Measurements from ENCODE around the gene ADH7. TPM values are rescaled to one million over a fixed set of nuclear protein-coding genes. Genes with fewer than 3 reads are reported as not detected.

Gene ADH7
- total RNA-seq, 3 donors from 2014 or later (not counting 1 experiment from before 2014, with no cell fraction given) = not detected

DNA sequence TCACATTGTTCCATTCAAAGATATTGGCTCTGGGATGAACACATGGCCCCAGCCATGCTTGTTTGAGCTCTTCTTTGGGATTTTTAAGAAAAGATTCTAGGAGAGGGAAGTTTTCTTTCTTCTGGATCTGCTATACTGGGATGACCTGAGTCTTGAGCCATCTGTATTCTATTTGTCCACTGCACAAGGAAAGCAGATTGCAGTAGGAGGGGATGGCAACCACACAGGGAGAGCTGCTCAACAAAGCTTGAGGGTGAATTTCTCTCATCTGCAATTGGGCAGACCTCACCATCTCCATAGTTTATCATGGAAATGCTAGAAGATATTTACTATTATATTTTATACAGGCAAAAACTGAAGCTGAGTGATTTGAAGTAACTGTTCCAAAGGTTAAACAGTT, 34.3 kb downstream of the ADH7 start:
- H3K36me3 ChIP-seq (ENCODE audit: control insufficient read depth, insufficient read depth, low read length) = no peaks in the 10 kb centered on the region
- intact Hi-C loops (cut with micrococcal nuclease) = no loop called here
- ATAC-seq = no peak

DNA sequence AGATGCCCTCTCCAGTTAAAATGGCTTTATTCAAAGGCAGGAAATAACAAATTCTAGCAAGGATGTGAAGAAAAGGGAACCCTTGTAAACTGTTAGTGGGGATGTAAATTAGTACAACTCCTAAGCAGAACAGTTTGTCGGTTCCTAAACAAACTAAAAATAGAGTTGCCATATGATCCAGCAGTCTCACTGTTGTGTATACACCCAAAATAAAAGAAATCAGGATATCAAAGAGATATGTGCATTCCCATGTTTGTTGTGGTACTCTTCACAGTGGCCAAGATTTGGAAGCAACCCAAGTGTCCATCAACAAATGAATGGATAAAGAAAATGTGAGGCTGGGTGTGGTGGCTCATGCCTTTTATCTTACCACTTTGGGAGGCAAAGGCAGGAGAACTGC, 36.1 kb downstream of the ADH7 start:
- H3K36me3 Mint-ChIP-seq = no peaks in the 10 kb centered on the region
- H3K4me1 Mint-ChIP-seq = no peaks in the 10 kb centered on the region
- H3K27me3 Mint-ChIP-seq (ENCODE audit: low read depth in 2 of 2) = peaks cover 2 to 15% of the 10 kb centered on the region in 2 donors
- 17% methylated on average over 1 of the region's 1 CpG for WGBS (ENCODE audit: insufficient coverage)
- intact Hi-C loops (cut with micrococcal nuclease) = no loop called here
- ATAC-seq (no peak), DNase-seq (no peak)
- H3K4me1 ChIP-seq (ENCODE audit: control insufficient read depth, insufficient read depth, low read length) = no peaks in the 10 kb centered on the region
- no peaks in the 10 kb centered on the region for H3K9me3 Mint-ChIP-seq
- H3K27me3 ChIP-seq (ENCODE audit: control insufficient read depth, insufficient read depth, low read length) = no peaks in the 10 kb centered on the region
- no peak for TF ChIP-seq CTCF (IDR thresholded peaks at IDR 0.05)
- H3K36me3 ChIP-seq (ENCODE audit: control insufficient read depth, insufficient read depth, low read length) = no peaks in the 10 kb centered on the region
- no peaks in the 10 kb centered on the region for H3K9me3 ChIP-seq (ENCODE audit: control insufficient read depth, insufficient read depth, low read length)
- H3K27ac Mint-ChIP-seq = no peak overlapping the region
- H3K27ac ChIP-seq (ENCODE audit: low read length) = no peak overlapping the region
- H3K4me3 Mint-ChIP-seq = no peak overlapping the region
- H3K4me3 ChIP-seq (ENCODE audit: low read length) = no peak overlapping the region

More for the DNA sequence above, 34.3 kb downstream of the ADH7 start:
- H3K27me3 Mint-ChIP-seq (ENCODE audit: low read depth in 2 of 2) = peaks cover 0 to 15% of the 10 kb centered on the region in 2 donors
- H3K27ac Mint-ChIP-seq = no peak overlapping the region
- Histone ChIP-seq H3K27me3 (ENCODE audit: control insufficient read depth, insufficient read depth, low read length) (no peaks in the 10 kb centered on the region), H3K9me3 (ENCODE audit: control insufficient read depth, insufficient read depth, low read length) (no peaks in the 10 kb centered on the region), H3K4me3 (ENCODE audit: low read length) (no peak overlapping the region), H3K4me1 (ENCODE audit: control insufficient read depth, insufficient read depth, low read length) (peaks cover 2% of the 10 kb centered on the region), H3K27ac (ENCODE audit: low read length) (no peak overlapping the region)
- no peaks in the 10 kb centered on the region for H3K36me3 Mint-ChIP-seq
- DNase-seq = no peak
- no peaks in the 10 kb centered on the region for H3K9me3 Mint-ChIP-seq
- H3K4me1 Mint-ChIP-seq = peaks cover 0 to 4% of the 10 kb centered on the region in 2 donors
- TF ChIP-seq CTCF (IDR thresholded peaks at IDR 0.05) = no peak
- H3K4me3 Mint-ChIP-seq = no peak overlapping the region

DNA sequence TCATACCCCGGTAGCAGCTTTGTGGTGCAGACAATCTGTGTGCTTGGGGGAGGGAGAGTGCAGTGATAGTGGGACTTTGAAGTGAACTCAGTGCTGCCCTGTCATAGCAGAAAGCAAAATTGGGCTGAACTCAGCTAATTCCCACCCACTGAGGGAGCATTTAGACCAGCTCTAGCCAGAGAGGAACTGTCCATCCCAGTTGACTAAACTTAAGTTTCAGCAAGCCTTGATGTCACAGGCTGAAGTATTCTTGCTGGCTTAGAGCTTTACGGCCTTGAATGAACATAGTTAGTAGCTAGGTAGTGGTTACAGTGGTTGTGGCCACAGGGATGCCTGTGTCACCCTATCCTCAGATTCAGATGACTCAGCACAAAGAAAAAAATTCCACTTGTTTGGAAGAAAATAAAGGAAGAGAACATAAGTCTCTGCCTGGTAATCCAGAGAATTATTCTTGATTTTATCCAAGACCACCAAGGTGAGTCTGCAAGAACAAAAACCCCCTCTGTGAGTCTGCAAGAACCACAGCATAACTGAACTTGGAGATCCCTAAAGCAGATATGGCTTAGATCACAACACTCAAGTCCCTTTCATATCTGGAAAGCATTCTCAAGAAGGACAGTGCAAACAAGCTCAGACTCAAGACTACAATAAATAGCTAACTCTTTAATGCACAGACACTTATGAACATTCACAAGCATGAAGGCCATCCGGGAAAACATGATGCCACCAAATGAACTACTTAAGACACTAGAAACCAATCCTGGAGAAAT, 39.4 kb downstream of the ADH7 start:
- no peak overlapping the region for H3K4me3 ChIP-seq (ENCODE audit: low read length)
- H3K27ac ChIP-seq (ENCODE audit: low read length) = no peak overlapping the region
- H3K27me3 ChIP-seq (ENCODE audit: control insufficient read depth, insufficient read depth, low read length) = no peaks in the 10 kb centered on the region
- intact Hi-C loops (cut with micrococcal nuclease) = no loop called here
- no peaks in the 10 kb centered on the region for H3K36me3 Mint-ChIP-seq
- H3K4me3 Mint-ChIP-seq = no peak overlapping the region
- H3K4me1 Mint-ChIP-seq = no peaks in the 10 kb centered on the region
- H3K9me3 Mint-ChIP-seq = no peaks in the 10 kb centered on the region
- no peaks in the 10 kb centered on the region for H3K4me1 ChIP-seq (ENCODE audit: control insufficient read depth, insufficient read depth, low read length)
- no peak overlapping the region for H3K27ac Mint-ChIP-seq
- no peaks in the 10 kb centered on the region for H3K9me3 ChIP-seq (ENCODE audit: control insufficient read depth, insufficient read depth, low read length)
- 90% methylated on average over 3 of the region's 3 CpGs for WGBS (ENCODE audit: insufficient coverage)
- H3K27me3 Mint-ChIP-seq (ENCODE audit: low read depth in 2 of 2) = peaks cover 4 to 25% of the 10 kb centered on the region in 2 donors
- no peak for ATAC-seq
- no peak for TF ChIP-seq CTCF (IDR thresholded peaks at IDR 0.05)
- no peaks in the 10 kb centered on the region for H3K36me3 ChIP-seq (ENCODE audit: control insufficient read depth, insufficient read depth, low read length)
- DNase-seq = no peak

GRCh38 chr4:99394896-99395295, 40.2 kb downstream of the ADH7 start:
- no peaks in the 10 kb centered on the region for H3K36me3 Mint-ChIP-seq
- Histone ChIP-seq H3K4me1 (ENCODE audit: control insufficient read depth, insufficient read depth, low read length) (no peaks in the 10 kb centered on the region), H3K9me3 (ENCODE audit: control insufficient read depth, insufficient read depth, low read length) (no peaks in the 10 kb centered on the region), H3K27me3 (ENCODE audit: control insufficient read depth, insufficient read depth, low read length) (no peaks in the 10 kb centered on the region), H3K36me3 (ENCODE audit: control insufficient read depth, insufficient read depth, low read length) (no peaks in the 10 kb centered on the region), H3K27ac (ENCODE audit: low read length) (no peak overlapping the region), H3K4me3 (ENCODE audit: low read length) (no peak overlapping the region)
- H3K9me3 Mint-ChIP-seq = no peaks in the 10 kb centered on the region
- DNase-seq (no peak), ATAC-seq (no peak)
- peaks cover 4 to 25% of the 10 kb centered on the region in 2 donors for H3K27me3 Mint-ChIP-seq (ENCODE audit: low read depth in 2 of 2)
- intact Hi-C loops (cut with micrococcal nuclease) = no loop called here
- H3K27ac Mint-ChIP-seq = no peak overlapping the region
- no peaks in the 10 kb centered on the region for H3K4me1 Mint-ChIP-seq
- no peak overlapping the region for H3K4me3 Mint-ChIP-seq
- TF ChIP-seq CTCF (IDR thresholded peaks at IDR 0.05) = no peak
